GM19351 (cell line): Measurements from ENCODE around the gene HPS5.
A peak's percentile ranks its signal among the peaks of the same experiment; 100 is the strongest.
"Not testable (repeated sequence)": the region's sequence is repeated elsewhere in the genome, so short reads cannot be mapped to it uniquely, and the experiment has no call there.

Experiments
- ATAC-seq: cut with Tn5 transposase; IDR thresholded peaks from one replicate; pipeline ENCODE4 v1.9.1; 2021; ENCODE audit warnings: mild to moderate bottlenecking, moderate library complexity; ENCODE audit not compliant: unreplicated experiment

The HPS5 gene, protein sequence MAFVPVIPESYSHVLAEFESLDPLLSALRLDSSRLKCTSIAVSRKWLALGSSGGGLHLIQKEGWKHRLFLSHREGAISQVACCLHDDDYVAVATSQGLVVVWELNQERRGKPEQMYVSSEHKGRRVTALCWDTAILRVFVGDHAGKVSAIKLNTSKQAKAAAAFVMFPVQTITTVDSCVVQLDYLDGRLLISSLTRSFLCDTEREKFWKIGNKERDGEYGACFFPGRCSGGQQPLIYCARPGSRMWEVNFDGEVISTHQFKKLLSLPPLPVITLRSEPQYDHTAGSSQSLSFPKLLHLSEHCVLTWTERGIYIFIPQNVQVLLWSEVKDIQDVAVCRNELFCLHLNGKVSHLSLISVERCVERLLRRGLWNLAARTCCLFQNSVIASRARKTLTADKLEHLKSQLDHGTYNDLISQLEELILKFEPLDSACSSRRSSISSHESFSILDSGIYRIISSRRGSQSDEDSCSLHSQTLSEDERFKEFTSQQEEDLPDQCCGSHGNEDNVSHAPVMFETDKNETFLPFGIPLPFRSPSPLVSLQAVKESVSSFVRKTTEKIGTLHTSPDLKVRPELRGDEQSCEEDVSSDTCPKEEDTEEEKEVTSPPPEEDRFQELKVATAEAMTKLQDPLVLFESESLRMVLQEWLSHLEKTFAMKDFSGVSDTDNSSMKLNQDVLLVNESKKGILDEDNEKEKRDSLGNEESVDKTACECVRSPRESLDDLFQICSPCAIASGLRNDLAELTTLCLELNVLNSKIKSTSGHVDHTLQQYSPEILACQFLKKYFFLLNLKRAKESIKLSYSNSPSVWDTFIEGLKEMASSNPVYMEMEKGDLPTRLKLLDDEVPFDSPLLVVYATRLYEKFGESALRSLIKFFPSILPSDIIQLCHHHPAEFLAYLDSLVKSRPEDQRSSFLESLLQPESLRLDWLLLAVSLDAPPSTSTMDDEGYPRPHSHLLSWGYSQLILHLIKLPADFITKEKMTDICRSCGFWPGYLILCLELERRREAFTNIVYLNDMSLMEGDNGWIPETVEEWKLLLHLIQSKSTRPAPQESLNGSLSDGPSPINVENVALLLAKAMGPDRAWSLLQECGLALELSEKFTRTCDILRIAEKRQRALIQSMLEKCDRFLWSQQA

GRCh38 chr11:18321969-18322711 lies at the start of gene HPS5, which contains the start of gene GTF2H1:
TSS of gene HPS5 (minus strand) at chr11:18322140. CDS start at chr11:18317858, 4,282 bp downstream.
TSS of gene GTF2H1 (plus strand) at chr11:18322567. CDS start at chr11:18333075, 10,508 bp downstream.
- peak; percentile 78 for ATAC-seq

GRCh38 chr11:18371279-18371678 lies 49.3 kb upstream of the HPS5 start:
- no peak for ATAC-seq

GRCh38 chr11:18369398-18369797 lies 47.5 kb upstream of the HPS5 start:
- no peak for ATAC-seq

GRCh38 chr11:18368221-18368620 lies 46.3 kb upstream of the HPS5 start:
- no peak for ATAC-seq

DNA sequence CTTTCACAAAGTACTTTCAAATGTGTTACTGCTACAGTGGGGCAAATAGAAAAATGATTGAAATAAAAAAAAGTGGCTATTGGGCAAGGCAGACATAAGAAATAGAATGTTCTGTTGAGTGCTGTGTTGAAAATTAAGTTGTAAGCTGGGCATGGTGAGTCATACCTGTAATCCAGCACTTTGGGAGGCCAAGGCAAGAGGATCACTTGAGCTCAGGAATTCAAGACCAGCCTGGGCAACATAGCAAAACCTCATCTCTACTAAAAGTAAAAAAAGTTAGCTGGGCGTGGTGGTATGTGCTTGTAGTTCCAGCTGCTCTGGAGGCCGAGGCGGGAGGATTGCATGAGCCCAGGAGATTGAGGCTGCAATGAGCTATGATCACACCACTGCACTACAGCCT lies 45.5 kb upstream of the HPS5 start:
- ATAC-seq: no peak

DNA sequence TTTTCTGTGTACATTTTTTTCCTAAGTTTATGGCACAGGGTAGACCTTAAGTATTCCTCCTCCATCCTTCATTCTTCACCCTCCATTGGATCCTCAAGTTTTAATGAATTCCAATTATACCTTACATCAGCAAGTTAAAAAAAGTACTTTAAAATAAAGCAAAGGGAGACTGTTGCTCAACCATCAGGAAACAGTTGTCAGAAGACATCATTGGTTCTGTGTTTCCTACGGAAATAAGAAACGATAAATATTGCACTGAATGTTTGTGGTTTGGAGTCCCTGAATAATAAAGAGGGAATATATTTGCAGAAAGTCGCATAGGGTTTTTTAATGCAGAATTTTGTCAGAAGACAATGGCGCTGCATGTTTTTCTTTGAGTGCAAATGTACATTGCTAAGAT lies 44.3 kb upstream of the HPS5 start:
- ATAC-seq: no peak

- ATAC-seq: no peak
Observed at GRCh38 chr11:18365741-18366140, 43.8 kb upstream of the HPS5 start.

- no peak for ATAC-seq
Observed at GRCh38 chr11:18364495-18365073, 42.6 kb upstream of the HPS5 start.

- no peak for ATAC-seq
Observed at GRCh38 chr11:18361154-18361553, 39.2 kb upstream of the HPS5 start.

- no peak for ATAC-seq
Observed at GRCh38 chr11:18358646-18359045, 36.7 kb upstream of the HPS5 start.

- ATAC-seq: no peak
Observed at GRCh38 chr11:18352581-18352980, 30.6 kb upstream of the HPS5 start.

DNA sequence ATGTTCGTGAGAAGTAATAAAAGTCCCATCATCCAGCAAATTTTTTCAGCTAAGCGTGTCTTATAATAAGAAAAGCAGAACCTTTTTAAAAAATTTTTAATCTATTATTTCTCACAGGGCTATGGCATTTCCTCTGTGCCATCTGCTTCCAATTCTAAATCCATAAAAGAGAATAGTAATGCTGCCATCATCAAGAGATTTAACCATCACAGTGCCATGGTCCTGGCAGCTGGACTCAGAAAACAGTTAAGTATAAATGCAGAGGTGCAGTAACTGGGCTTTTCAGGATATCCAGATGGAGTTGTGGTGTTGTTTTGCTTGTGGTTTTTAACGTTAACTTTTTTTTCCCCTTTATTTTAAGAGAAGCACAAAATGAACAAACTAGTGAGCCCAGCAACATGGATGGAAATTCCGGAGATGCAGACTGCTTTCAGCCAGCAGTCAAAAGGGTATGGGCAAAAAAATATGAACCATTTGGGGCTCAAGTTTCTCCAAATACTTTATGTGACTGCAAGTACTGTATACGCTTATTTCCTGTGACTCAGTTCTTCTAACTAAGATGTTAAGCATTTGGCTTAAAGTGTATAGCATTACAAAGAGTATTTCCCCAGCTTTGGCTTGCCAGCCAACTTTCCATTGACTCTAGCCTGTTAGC lies 25.7 kb upstream of the HPS5 start:
- ATAC-seq: no peak

- ATAC-seq: no peak
Observed at GRCh38 chr11:18332891-18333290, 11.0 kb upstream of the HPS5 start.

DNA sequence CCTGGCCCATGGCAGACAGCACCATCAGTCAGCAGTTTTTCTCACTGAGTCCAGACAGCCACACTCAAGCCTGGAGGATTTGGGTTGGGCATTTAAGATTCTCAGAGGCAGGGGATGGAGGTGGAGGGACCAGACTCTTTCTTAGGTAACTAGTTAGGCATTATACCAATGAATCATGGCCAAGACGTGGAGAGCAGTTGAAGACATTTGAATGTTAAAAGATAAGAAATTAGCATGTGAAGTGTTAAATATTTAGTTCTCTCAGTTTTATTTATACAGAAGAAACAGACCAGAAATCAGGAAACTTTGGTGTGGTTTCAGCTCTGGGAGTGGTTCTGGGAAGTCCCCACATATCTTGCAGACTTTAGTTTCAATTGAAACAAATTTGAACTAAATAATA lies 10.4 kb upstream of the HPS5 start:
- ATAC-seq: no peak

DNA sequence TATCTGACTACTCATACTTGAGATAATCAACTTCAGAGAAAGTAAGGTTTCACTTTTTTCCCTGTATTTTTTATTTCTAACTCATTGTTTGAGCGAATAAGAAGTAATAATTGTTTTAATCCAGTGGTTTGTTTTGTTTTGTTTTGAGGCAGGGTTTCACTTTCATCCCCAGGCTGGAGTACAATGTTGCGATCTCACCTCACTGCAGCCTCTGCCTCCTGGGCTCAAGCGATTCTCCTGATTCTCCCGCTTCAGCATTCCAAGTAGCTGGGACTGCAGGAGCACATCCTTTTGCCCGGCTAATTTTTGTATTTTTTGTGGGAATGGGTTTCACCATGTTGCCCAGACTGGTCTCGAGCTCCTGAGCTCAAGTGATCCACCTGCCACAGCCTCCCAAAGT lies 9.0 kb upstream of the HPS5 start:
- no peak for ATAC-seq

- peak; percentile 71 for ATAC-seq
Observed at GRCh38 chr11:18329196-18329870, 7.4 kb upstream of the HPS5 start.

DNA sequence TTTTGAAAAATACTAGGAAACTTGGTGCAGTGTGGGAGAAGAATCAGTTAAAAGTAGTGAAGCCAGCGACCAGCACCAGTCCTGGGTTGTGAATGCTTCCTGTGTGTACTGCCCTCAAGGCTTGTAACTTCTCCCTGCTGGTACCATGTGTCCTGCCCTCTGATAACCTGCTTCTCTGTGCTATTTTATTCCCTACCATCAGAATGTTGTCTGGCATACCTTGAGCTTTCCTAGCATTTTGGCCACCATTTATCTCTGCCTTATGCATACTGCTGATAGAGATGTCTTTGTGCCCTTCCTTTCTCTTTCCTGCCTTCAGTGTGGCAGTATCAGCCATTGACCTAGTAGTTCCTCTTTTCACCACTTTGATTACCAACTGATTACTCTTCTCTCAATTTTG lies 2.4 kb upstream of the HPS5 start:
- ATAC-seq: no peak

DNA sequence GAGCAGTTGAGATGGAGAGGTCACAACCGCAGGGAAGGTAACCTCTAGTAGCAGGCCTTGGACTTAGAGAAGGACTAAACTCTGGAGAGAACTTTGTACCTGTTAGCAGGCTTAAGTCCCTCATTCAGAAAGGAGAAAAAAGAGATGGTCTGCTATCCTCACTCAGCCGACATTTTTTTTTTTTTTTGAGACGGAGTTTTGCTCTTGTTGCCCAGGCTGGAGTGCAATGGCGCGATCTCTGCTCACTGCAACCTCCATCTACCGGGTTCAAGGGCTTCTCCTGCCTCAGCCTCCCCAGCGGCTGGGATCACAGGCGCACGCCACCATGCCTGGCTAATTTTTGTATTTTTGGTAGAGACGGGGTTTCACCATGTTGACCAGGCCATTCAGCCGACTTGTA lies 1.9 kb upstream of the HPS5 start:
- ATAC-seq: not testable (repeated sequence)
